GM21360 (cell line): ENCODE results near the gene KRT76.

Experiments used
- ATAC-seq: cut with Tn5 transposase; IDR thresholded peaks from one replicate; pipeline ENCODE4 v1.9.1; 2021; ENCODE audit warnings: mild to moderate bottlenecking, moderate library complexity; ENCODE audit not compliant: unreplicated experiment

KRT76 gene

GRCh38 chr12:52813203-52813819 lies 36.2 kb upstream of the KRT76 start:
- ATAC-seq = no peak

- no peak for ATAC-seq
These were observed 35.6 kb upstream of the KRT76 start for GRCh38 chr12:52812749-52813148.

GRCh38 chr12:52812073-52812400 lies 34.9 kb upstream of the KRT76 start:
- ATAC-seq = no peak

GRCh38 chr12:52811191-52812072 lies 34.3 kb upstream of the KRT76 start:
- ATAC-seq = no peak

- ATAC-seq = no peak
These were observed 33.4 kb upstream of the KRT76 start for GRCh38 chr12:52810554-52810953.

GRCh38 chr12:52809166-52809565 lies 32.0 kb upstream of the KRT76 start:
- ATAC-seq = no peak

GRCh38 chr12:52808573-52809160 lies 31.5 kb upstream of the KRT76 start:
- no peak for ATAC-seq

GRCh38 chr12:52807544-52808470 lies 30.7 kb upstream of the KRT76 start:
- no peak for ATAC-seq

GRCh38 chr12:52806821-52807543 lies 29.8 kb upstream of the KRT76 start:
- no peak for ATAC-seq

- ATAC-seq = no peak
These were observed 29.1 kb upstream of the KRT76 start for GRCh38 chr12:52806169-52806811.

GRCh38 chr12:52805739-52806138 lies 28.6 kb upstream of the KRT76 start:
- no peak for ATAC-seq

- ATAC-seq = no peak
These were observed 27.9 kb upstream of the KRT76 start for GRCh38 chr12:52805000-52805399.

GRCh38 chr12:52802442-52802841 lies 25.3 kb upstream of the KRT76 start:
- ATAC-seq = no peak

- no peak for ATAC-seq
These were observed 24.6 kb upstream of the KRT76 start for GRCh38 chr12:52801773-52802172.

- ATAC-seq = no peak
These were observed 23.2 kb upstream of the KRT76 start for GRCh38 chr12:52800259-52800917.

- ATAC-seq = no peak
These were observed 22.5 kb upstream of the KRT76 start for GRCh38 chr12:52799505-52800211.

- no peak for ATAC-seq
These were observed 21.7 kb upstream of the KRT76 start for GRCh38 chr12:52798671-52799504.
